HEK293 (cell line): Measurements from ENCODE around the gene HYAL3.
A peak's percentile ranks its signal among the peaks of the same experiment; 100 is the strongest.

Source experiments
- ELK4 ChIP-seq: IDR thresholded peaks from 2 replicates; pipeline ENCODE4 v1.6.1; 2011; ENCODE audit warnings: mild to moderate bottlenecking, low read depth, low read length, borderline replicate concordance
- GLIS2 ChIP-seq: fragments of 450-650 bp; formaldehyde crosslinking; IDR thresholded peaks from 2 replicates; pipeline ENCODE4 v1.5.1; 2016; ENCODE audit warnings: missing biosample characterization, missing genetic modification characterization
- HIC1 ChIP-seq: fragments of 450-650 bp; formaldehyde crosslinking; IDR thresholded peaks from 2 replicates; pipeline ENCODE4 v1.5.1; 2016; ENCODE audit warnings: missing biosample characterization, missing genetic modification characterization
- KLF7 ChIP-seq: fragments of 450-650 bp; formaldehyde crosslinking; IDR thresholded peaks from 2 replicates; pipeline ENCODE4 v1.5.1; 2016; ENCODE audit warnings: missing biosample characterization, missing genetic modification characterization, borderline replicate concordance
- SP2 ChIP-seq: fragments of 450-650 bp; formaldehyde crosslinking; IDR thresholded peaks from 2 replicates; pipeline ENCODE4 v1.5.1; 2016; ENCODE audit warnings: missing biosample characterization, missing genetic modification characterization
- ZBTB10 ChIP-seq: fragments of 450-650 bp; formaldehyde crosslinking; IDR thresholded peaks from 2 replicates; pipeline ENCODE4 v1.5.1; 2016; ENCODE audit warnings: missing biosample characterization, missing genetic modification characterization
- ZBTB26 ChIP-seq: fragments of 450-650 bp; formaldehyde crosslinking; optimal IDR thresholded peaks from 2 replicates; pipeline ENCODE3; 2016; ENCODE audit warnings: missing biosample characterization, mild to moderate bottlenecking, missing genetic modification characterization
- ZFHX2 ChIP-seq: fragments of 450-650 bp; formaldehyde crosslinking; conservative IDR thresholded peaks from 2 replicates; pipeline ENCODE4 v1.5.1; 2016; ENCODE audit warnings: missing biosample characterization, missing genetic modification characterization
- ZFP37 ChIP-seq: fragments of 450-650 bp; formaldehyde crosslinking; IDR thresholded peaks from 2 replicates; pipeline ENCODE4 v1.5.1; 2016; ENCODE audit warnings: missing biosample characterization, missing genetic modification characterization
- ZNF133 ChIP-seq: fragments of 450-650 bp; formaldehyde crosslinking; IDR thresholded peaks from 2 replicates; pipeline ENCODE4 v1.5.1; 2016; ENCODE audit warnings: missing biosample characterization, missing genetic modification characterization
- ZNF2 ChIP-seq: fragments of 450-650 bp; formaldehyde crosslinking; IDR thresholded peaks from 2 replicates; pipeline ENCODE4 v1.5.1; 2016; ENCODE audit warnings: missing biosample characterization, missing genetic modification characterization
- ZNF221 ChIP-seq: fragments of 450-650 bp; formaldehyde crosslinking; IDR thresholded peaks from 2 replicates; pipeline ENCODE4 v1.5.1; 2017; ENCODE audit warnings: missing biosample characterization, missing genetic modification characterization, borderline replicate concordance
- ZNF24 ChIP-seq: fragments of 450-650 bp; formaldehyde crosslinking; IDR thresholded peaks from 2 replicates; pipeline ENCODE4 v1.5.1; 2016; ENCODE audit warnings: missing biosample characterization, missing genetic modification characterization
- ZNF324 ChIP-seq: fragments of 450-650 bp; formaldehyde crosslinking; IDR thresholded peaks from 2 replicates; pipeline ENCODE4 v1.5.1; 2016; ENCODE audit warnings: missing biosample characterization, missing genetic modification characterization
- ZNF335 ChIP-seq: fragments of 450-650 bp; formaldehyde crosslinking; conservative IDR thresholded peaks from 2 replicates; pipeline ENCODE4 v1.5.1; 2016; ENCODE audit warnings: missing biosample characterization, missing genetic modification characterization
- ZNF366 ChIP-seq: fragments of 450-650 bp; formaldehyde crosslinking; conservative IDR thresholded peaks from 2 replicates; pipeline ENCODE4 v1.5.1; 2016; ENCODE audit warnings: missing biosample characterization, missing genetic modification characterization
- ZNF391 ChIP-seq: fragments of 450-650 bp; formaldehyde crosslinking; IDR thresholded peaks from 2 replicates; pipeline ENCODE4 v1.5.1; 2016; ENCODE audit warnings: low read depth, missing biosample characterization, missing genetic modification characterization, borderline replicate concordance
- ZNF398 ChIP-seq: fragments of 450-650 bp; formaldehyde crosslinking; IDR thresholded peaks from 2 replicates; pipeline ENCODE4 v1.5.1; 2017; ENCODE audit warnings: missing biosample characterization, missing genetic modification characterization
- ZNF404 ChIP-seq: fragments of 450-650 bp; formaldehyde crosslinking; IDR thresholded peaks from 2 replicates; pipeline ENCODE4 v1.5.1; 2017; ENCODE audit warnings: missing biosample characterization, missing genetic modification characterization
- ZNF423 ChIP-seq: fragments of 450-650 bp; formaldehyde crosslinking; IDR thresholded peaks from 2 replicates; pipeline ENCODE4 v1.5.1; 2016; ENCODE audit warnings: missing biosample characterization, missing genetic modification characterization
- ZNF501 ChIP-seq: fragments of 450-650 bp; formaldehyde crosslinking; IDR thresholded peaks from 2 replicates; pipeline ENCODE4 v1.5.1; 2016; ENCODE audit warnings: missing biosample characterization, missing genetic modification characterization
- ZNF561 ChIP-seq: fragments of 450-650 bp; IDR thresholded peaks from 2 replicates; pipeline ENCODE4 v1.5.1; 2018; ENCODE audit warnings: missing biosample characterization, missing genetic modification characterization, borderline replicate concordance
- ZNF571 ChIP-seq: fragments of 450-650 bp; formaldehyde crosslinking; IDR thresholded peaks from 2 replicates; pipeline ENCODE4 v1.5.0; 2017; ENCODE audit warnings: missing biosample characterization, missing genetic modification characterization
- ZNF585B ChIP-seq: fragments of 450-650 bp; formaldehyde crosslinking; IDR thresholded peaks from 2 replicates; pipeline ENCODE4 v1.5.1; 2016; ENCODE audit warnings: missing biosample characterization, missing genetic modification characterization
- ZNF600 ChIP-seq: fragments of 450-650 bp; formaldehyde crosslinking; IDR thresholded peaks from 2 replicates; pipeline ENCODE4 v1.5.1; 2016; ENCODE audit warnings: missing biosample characterization, missing genetic modification characterization
- ZNF785 ChIP-seq: fragments of 450-650 bp; formaldehyde crosslinking; IDR thresholded peaks from 2 replicates; pipeline ENCODE4 v1.5.1; 2016; ENCODE audit warnings: missing biosample characterization, missing genetic modification characterization
- ZSCAN4 ChIP-seq: fragments of 450-650 bp; formaldehyde crosslinking; IDR thresholded peaks from 2 replicates; pipeline ENCODE4 v1.5.1; 2017; ENCODE audit warnings: missing biosample characterization, missing genetic modification characterization

HYAL3 gene

GRCh38 chr3:50298836-50299637 lies at the start of gene HYAL3, which contains the start of gene NAA80 (continued):
- TF ChIP-seq ELK4 (no peak), HIC1 (tag by site-specific recombination) (peak; percentile 87), ZBTB10 (tag by site-specific recombination) (peak; percentile 75), ZNF423 (tag by site-specific recombination) (peak; percentile 62; the same call in 1 of the 2 replicates), ZNF324 (tag by site-specific recombination) (peak; percentile 77; the same call in 1 of the 2 replicates), ZSCAN4 (tag by site-specific recombination) (no peak), SP2 (tag by site-specific recombination) (peak; percentile 96), ZNF133 (tag by site-specific recombination) (peak; percentile 60; the same call in 1 of the 2 replicates), ZNF561 (peak; percentile 66; the same call in 1 of the 2 replicates), GLIS2 (tag by site-specific recombination) (peak; percentile 98), ZNF571 (tag by site-specific recombination) (no peak), ZNF585B (tag by site-specific recombination) (no peak), ZNF391 (tag by site-specific recombination) (peak; percentile 80; the same call in 1 of the 2 replicates), ZNF366 (tag by site-specific recombination) (no peak), ZNF600 (tag by site-specific recombination) (peak; percentile 97), ZNF785 (tag by site-specific recombination) (peak; percentile 50; the same call in 1 of the 2 replicates), ZNF221 (no peak), ZNF24 (tag by site-specific recombination) (peak; percentile 85), ZFP37 (tag by site-specific recombination) (peak; percentile 67; the same call in 1 of the 2 replicates), ZNF501 (tag by site-specific recombination) (peak; percentile 87), ZNF398 (tag by site-specific recombination) (peak; percentile 99), KLF7 (peak; percentile 87), ZNF335 (peak; percentile 96), ZNF404 (no peak), ZBTB26 (tag by site-specific recombination) (peak; percentile 85), ZFHX2 (tag by site-specific recombination) (0 out of 2 replicates have a peak, but pooled peaks have one; percentile 8), ZNF2 (tag by site-specific recombination) (peak; percentile 73; the same call in 1 of the 2 replicates)
